ENCODE results near the gene COX18. TPM values are rescaled to one million over a fixed set of nuclear protein-coding genes. Genes with fewer than 3 reads are reported as not detected.
A peak's percentile ranks its signal among the peaks of the same experiment; 100 is the strongest.

COX18 gene
- 11.6 TPM for polyA plus RNA-seq
- long read RNA-seq, donor 1, full-length matches to known transcripts = 2 of 2 reads
- long read RNA-seq, donor 1, partial matches to known transcripts = 0 of 2 reads
- long read RNA-seq, donor 1, other reads (novel, unspliced or antisense) = 0 of 2 reads
- long read RNA-seq, donor 2, full-length matches to known transcripts = 4 of 4 reads
- long read RNA-seq, donor 2, partial matches to known transcripts = 0 of 4 reads
- long read RNA-seq, donor 2, other reads (novel, unspliced or antisense) = 0 of 4 reads
- long read RNA-seq, donor 3, full-length matches to known transcripts = 11 of 11 reads
- long read RNA-seq, donor 3, partial matches to known transcripts = 0 of 11 reads
- long read RNA-seq, donor 3, other reads (novel, unspliced or antisense) = 0 of 11 reads
- long read RNA-seq, donor 4 = 0 reads
- long read RNA-seq, donor 5, full-length matches to known transcripts = 2 of 11 reads
- long read RNA-seq, donor 5, partial matches to known transcripts = 9 of 11 reads
- long read RNA-seq, donor 5, other reads (novel, unspliced or antisense) = 0 of 11 reads
- long read RNA-seq, donor 6, full-length matches to known transcripts = 1 of 1 reads
- long read RNA-seq, donor 6, partial matches to known transcripts = 0 of 1 reads
- long read RNA-seq, donor 6, other reads (novel, unspliced or antisense) = 0 of 1 reads
- long read RNA-seq, donor 7, full-length matches to known transcripts = 1 of 1 reads
- long read RNA-seq, donor 7, partial matches to known transcripts = 0 of 1 reads
- long read RNA-seq, donor 7, other reads (novel, unspliced or antisense) = 0 of 1 reads
- long read RNA-seq, donor 8, full-length matches to known transcripts = 2 of 2 reads
- long read RNA-seq, donor 8, partial matches to known transcripts = 0 of 2 reads
- long read RNA-seq, donor 8, other reads (novel, unspliced or antisense) = 0 of 2 reads
- long read RNA-seq, donor 9, full-length matches to known transcripts = 4 of 14 reads
- long read RNA-seq, donor 9, partial matches to known transcripts = 10 of 14 reads
- long read RNA-seq, donor 9, other reads (novel, unspliced or antisense) = 0 of 14 reads
- long read RNA-seq, donor 10, full-length matches to known transcripts = 1 of 1 reads
- long read RNA-seq, donor 10, partial matches to known transcripts = 0 of 1 reads
- long read RNA-seq, donor 10, other reads (novel, unspliced or antisense) = 0 of 1 reads
- long read RNA-seq, donor 11, full-length matches to known transcripts = 2 of 2 reads
- long read RNA-seq, donor 11, partial matches to known transcripts = 0 of 2 reads
- long read RNA-seq, donor 11, other reads (novel, unspliced or antisense) = 0 of 2 reads

- no CpG with 5 or more reads among the region's 62 CpGs for WGBS (ENCODE audit: insufficient coverage, low lambda C conversion rate)
- peak; percentile 99 for DNase-seq
- Histone ChIP-seq H3K36me3 (ENCODE audit: control insufficient read depth, insufficient read depth, low read length) (peaks cover 3% of the 10 kb centered on the region), H3K4me3 (ENCODE audit: low read length) (peak within 1 kb of the TSS; percentile 84), H3K9me3 (ENCODE audit: control insufficient read depth, low read depth, low read length) (no peaks in the 10 kb centered on the region), H3K4me1 (ENCODE audit: control insufficient read depth, insufficient read depth, low read length) (peaks cover 3% of the 10 kb centered on the region), H3K27ac (ENCODE audit: low read length) (peak within 1 kb of the TSS; percentile 94), H3K27me3 (ENCODE audit: control insufficient read depth, insufficient read depth, low read length) (no peaks in the 10 kb centered on the region)
Observed at GRCh38 chr4:73069338-73070073, at the start of gene COX18. Gene COX18, minus strand, starts transcription at chr4:73069716. Its CDS starts 67 bp downstream, at chr4:73069649.

- no peak overlapping the region for H3K4me3 ChIP-seq (ENCODE audit: low read length)
- no peak overlapping the region for H3K27ac ChIP-seq (ENCODE audit: low read length)
- DNase-seq = no peak
- no peaks in the 10 kb centered on the region for H3K4me1 ChIP-seq (ENCODE audit: control insufficient read depth, insufficient read depth, low read length)
- no peaks in the 10 kb centered on the region for H3K27me3 ChIP-seq (ENCODE audit: control insufficient read depth, insufficient read depth, low read length)
- peaks cover 43% of the 10 kb centered on the region for H3K36me3 ChIP-seq (ENCODE audit: control insufficient read depth, insufficient read depth, low read length)
- H3K9me3 ChIP-seq (ENCODE audit: control insufficient read depth, low read depth, low read length) = no peaks in the 10 kb centered on the region
- WGBS (ENCODE audit: insufficient coverage, low lambda C conversion rate) = 97% methylated on average over 4 of the region's 4 CpGs
Observed at GRCh38 chr4:73109493-73109892, 40.0 kb upstream of the COX18 start.

GRCh38 chr4:73104695-73105094 lies 35.2 kb upstream of the COX18 start:
- DNase-seq = no peak
- peaks cover 41% of the 10 kb centered on the region for H3K36me3 ChIP-seq (ENCODE audit: control insufficient read depth, insufficient read depth, low read length)
- no peaks in the 10 kb centered on the region for H3K27me3 ChIP-seq (ENCODE audit: control insufficient read depth, insufficient read depth, low read length)
- H3K4me1 ChIP-seq (ENCODE audit: control insufficient read depth, insufficient read depth, low read length) = peaks cover 5% of the 10 kb centered on the region
- no peak overlapping the region for H3K4me3 ChIP-seq (ENCODE audit: low read length)
- 92% methylated on average over 4 of the region's 5 CpGs for WGBS (ENCODE audit: insufficient coverage, low lambda C conversion rate)
- no peak overlapping the region for H3K27ac ChIP-seq (ENCODE audit: low read length)
- H3K9me3 ChIP-seq (ENCODE audit: control insufficient read depth, low read depth, low read length) = no peaks in the 10 kb centered on the region

- Histone ChIP-seq H3K27me3 (ENCODE audit: control insufficient read depth, insufficient read depth, low read length) (no peaks in the 10 kb centered on the region), H3K27ac (ENCODE audit: low read length) (peak overlapping the region; percentile 57), H3K4me1 (ENCODE audit: control insufficient read depth, insufficient read depth, low read length) (peaks cover 5% of the 10 kb centered on the region), H3K36me3 (ENCODE audit: control insufficient read depth, insufficient read depth, low read length) (peaks cover 44% of the 10 kb centered on the region), H3K9me3 (ENCODE audit: control insufficient read depth, low read depth, low read length) (no peaks in the 10 kb centered on the region), H3K4me3 (ENCODE audit: low read length) (no peak overlapping the region)
- WGBS (ENCODE audit: insufficient coverage, low lambda C conversion rate) = 74% methylated on average over 3 of the region's 8 CpGs
- peak; percentile 14 to 57 for DNase-seq
Observed at GRCh38 chr4:73103799-73104503, 34.4 kb upstream of the COX18 start.

GRCh38 chr4:73099143-73099542 lies 29.6 kb upstream of the COX18 start:
- Histone ChIP-seq H3K36me3 (ENCODE audit: control insufficient read depth, insufficient read depth, low read length) (peaks cover 58% of the 10 kb centered on the region), H3K27ac (ENCODE audit: low read length) (no peak overlapping the region), H3K27me3 (ENCODE audit: control insufficient read depth, insufficient read depth, low read length) (no peaks in the 10 kb centered on the region), H3K9me3 (ENCODE audit: control insufficient read depth, low read depth, low read length) (no peaks in the 10 kb centered on the region), H3K4me3 (ENCODE audit: low read length) (no peak overlapping the region), H3K4me1 (ENCODE audit: control insufficient read depth, insufficient read depth, low read length) (peaks cover 4% of the 10 kb centered on the region)
- no CpG with 5 or more reads among the region's 7 CpGs for WGBS (ENCODE audit: insufficient coverage, low lambda C conversion rate)
- no peak for DNase-seq

GRCh38 chr4:73098713-73099112 lies 29.2 kb upstream of the COX18 start:
- Histone ChIP-seq H3K4me1 (ENCODE audit: control insufficient read depth, insufficient read depth, low read length) (no peaks in the 10 kb centered on the region), H3K36me3 (ENCODE audit: control insufficient read depth, insufficient read depth, low read length) (peaks cover 55% of the 10 kb centered on the region), H3K27me3 (ENCODE audit: control insufficient read depth, insufficient read depth, low read length) (no peaks in the 10 kb centered on the region), H3K4me3 (ENCODE audit: low read length) (no peak overlapping the region), H3K27ac (ENCODE audit: low read length) (no peak overlapping the region), H3K9me3 (ENCODE audit: control insufficient read depth, low read depth, low read length) (no peaks in the 10 kb centered on the region)
- no CpG with 5 or more reads among the region's 7 CpGs for WGBS (ENCODE audit: insufficient coverage, low lambda C conversion rate)
- DNase-seq = no peak

- DNase-seq = no peak
- no peaks in the 10 kb centered on the region for H3K27me3 ChIP-seq (ENCODE audit: control insufficient read depth, insufficient read depth, low read length)
- no peak overlapping the region for H3K27ac ChIP-seq (ENCODE audit: low read length)
- WGBS (ENCODE audit: insufficient coverage, low lambda C conversion rate) = no CpG with 5 or more reads among the region's 4 CpGs
- no peaks in the 10 kb centered on the region for H3K9me3 ChIP-seq (ENCODE audit: control insufficient read depth, low read depth, low read length)
- no peak overlapping the region for H3K4me3 ChIP-seq (ENCODE audit: low read length)
- peaks cover 55% of the 10 kb centered on the region for H3K36me3 ChIP-seq (ENCODE audit: control insufficient read depth, insufficient read depth, low read length)
- H3K4me1 ChIP-seq (ENCODE audit: control insufficient read depth, insufficient read depth, low read length) = no peaks in the 10 kb centered on the region
Observed at GRCh38 chr4:73098016-73098415, 28.5 kb upstream of the COX18 start.

- peaks cover 51% of the 10 kb centered on the region for H3K36me3 ChIP-seq (ENCODE audit: control insufficient read depth, insufficient read depth, low read length)
- no peak overlapping the region for H3K4me3 ChIP-seq (ENCODE audit: low read length)
- no peaks in the 10 kb centered on the region for H3K9me3 ChIP-seq (ENCODE audit: control insufficient read depth, low read depth, low read length)
- H3K4me1 ChIP-seq (ENCODE audit: control insufficient read depth, insufficient read depth, low read length) = no peaks in the 10 kb centered on the region
- WGBS (ENCODE audit: insufficient coverage, low lambda C conversion rate) = no CpG with 5 or more reads among the region's 1 CpG
- no peaks in the 10 kb centered on the region for H3K27me3 ChIP-seq (ENCODE audit: control insufficient read depth, insufficient read depth, low read length)
- no peak overlapping the region for H3K27ac ChIP-seq (ENCODE audit: low read length)
- DNase-seq = no peak
Observed at GRCh38 chr4:73092868-73093267, 23.4 kb upstream of the COX18 start.

GRCh38 chr4:73090738-73091137 lies 21.2 kb upstream of the COX18 start:
- H3K36me3 ChIP-seq (ENCODE audit: control insufficient read depth, insufficient read depth, low read length) = peaks cover 48% of the 10 kb centered on the region
- no peaks in the 10 kb centered on the region for H3K9me3 ChIP-seq (ENCODE audit: control insufficient read depth, low read depth, low read length)
- no peaks in the 10 kb centered on the region for H3K27me3 ChIP-seq (ENCODE audit: control insufficient read depth, insufficient read depth, low read length)
- H3K27ac ChIP-seq (ENCODE audit: low read length) = no peak overlapping the region
- no CpG with 5 or more reads among the region's 1 CpG for WGBS (ENCODE audit: insufficient coverage, low lambda C conversion rate)
- no peaks in the 10 kb centered on the region for H3K4me1 ChIP-seq (ENCODE audit: control insufficient read depth, insufficient read depth, low read length)
- no peak overlapping the region for H3K4me3 ChIP-seq (ENCODE audit: low read length)
- no peak for DNase-seq

All from large intestine (tissue), 12 donors.